Measurements from ENCODE around the gene PDILT.

Gene PDILT

GRCh38 chr16:20382202-20382948 lies 22.2 kb downstream of the PDILT start:
- TF ChIP-seq POLR2AphosphoS5 (IDR thresholded peaks at IDR 0.05; ENCODE audit: low read depth, low read length) (no peak), FOXP2 (optimal IDR thresholded peaks at IDR 0.05; ENCODE audit: borderline replicate concordance, extremely low read depth, extremely low read length, insufficient read depth) (no peak), REST (IDR thresholded peaks at IDR 0.05; ENCODE audit: insufficient read depth in 1 of 2, low read depth in 2 of 2, low read length in 2 of 2) (no peak), SIN3A (IDR thresholded peaks at IDR 0.05; ENCODE audit: borderline replicate concordance, insufficient read depth, low read length) (no peak), TAF1 (IDR thresholded peaks at IDR 0.05; ENCODE audit: borderline replicate concordance, insufficient read depth, low read length) (no peak)

GRCh38 chr16:20380782-20381181 lies 23.8 kb downstream of the PDILT start:
- no peak for TF ChIP-seq REST (IDR thresholded peaks at IDR 0.05; ENCODE audit: insufficient read depth in 1 of 2, low read depth in 2 of 2, low read length in 2 of 2)
- no peak for TF ChIP-seq TAF1 (IDR thresholded peaks at IDR 0.05; ENCODE audit: borderline replicate concordance, insufficient read depth, low read length)
- no peak for TF ChIP-seq SIN3A (IDR thresholded peaks at IDR 0.05; ENCODE audit: borderline replicate concordance, insufficient read depth, low read length)
- TF ChIP-seq POLR2AphosphoS5 (IDR thresholded peaks at IDR 0.05; ENCODE audit: low read depth, low read length): no peak
- TF ChIP-seq FOXP2 (optimal IDR thresholded peaks at IDR 0.05; ENCODE audit: borderline replicate concordance, extremely low read depth, extremely low read length, insufficient read depth): no peak

GRCh38 chr16:20377181-20377580 lies 27.4 kb downstream of the PDILT start:
- TF ChIP-seq SIN3A (IDR thresholded peaks at IDR 0.05; ENCODE audit: borderline replicate concordance, insufficient read depth, low read length) (no peak), POLR2AphosphoS5 (IDR thresholded peaks at IDR 0.05; ENCODE audit: low read depth, low read length) (no peak), FOXP2 (optimal IDR thresholded peaks at IDR 0.05; ENCODE audit: borderline replicate concordance, extremely low read depth, extremely low read length, insufficient read depth) (no peak), TAF1 (IDR thresholded peaks at IDR 0.05; ENCODE audit: borderline replicate concordance, insufficient read depth, low read length) (no peak), REST (IDR thresholded peaks at IDR 0.05; ENCODE audit: insufficient read depth in 1 of 2, low read depth in 2 of 2, low read length in 2 of 2) (no peak)

GRCh38 chr16:20372701-20373100 lies 31.8 kb downstream of the PDILT start:
- TF ChIP-seq REST (IDR thresholded peaks at IDR 0.05; ENCODE audit: insufficient read depth in 1 of 2, low read depth in 2 of 2, low read length in 2 of 2) (no peak), SIN3A (IDR thresholded peaks at IDR 0.05; ENCODE audit: borderline replicate concordance, insufficient read depth, low read length) (no peak), FOXP2 (optimal IDR thresholded peaks at IDR 0.05; ENCODE audit: borderline replicate concordance, extremely low read depth, extremely low read length, insufficient read depth) (no peak), TAF1 (IDR thresholded peaks at IDR 0.05; ENCODE audit: borderline replicate concordance, insufficient read depth, low read length) (no peak), POLR2AphosphoS5 (IDR thresholded peaks at IDR 0.05; ENCODE audit: low read depth, low read length) (no peak)

All from PFSK-1 (cell line).